HG03457 (cell line): ENCODE data around the gene GLI3.

ENCODE experiments used
- ATAC-seq: cut with Tn5 transposase; IDR thresholded peaks from one replicate; pipeline ENCODE4 v1.9.1; 2021; ENCODE audit warnings: moderate number of reproducible peaks; ENCODE audit not compliant: unreplicated experiment

The GLI3 gene

GRCh38 chr7:42236976-42237810, at the start of gene GLI3:
Gene GLI3, minus strand, starts transcription at chr7:42237209. Its CDS starts 13,956 bp downstream, at chr7:42223253.
- ATAC-seq, result no peak

- no peak for ATAC-seq
These were observed 48.4 kb upstream of the GLI3 start for GRCh38 chr7:42285383-42285824.

- no peak for ATAC-seq
These were observed 46.5 kb upstream of the GLI3 start for GRCh38 chr7:42283553-42283952.

- no peak for ATAC-seq
These were observed 41.3 kb upstream of the GLI3 start for GRCh38 chr7:42278344-42278743.

GRCh38 chr7:42274053-42274452, 37.0 kb upstream of the GLI3 start:
- no peak for ATAC-seq

- no peak for ATAC-seq
These were observed 36.0 kb upstream of the GLI3 start for GRCh38 chr7:42272793-42273665.

- ATAC-seq, result no peak
These were observed 32.2 kb upstream of the GLI3 start for GRCh38 chr7:42269161-42269560.

GRCh38 chr7:42264702-42265101, 27.7 kb upstream of the GLI3 start:
- no peak for ATAC-seq

GRCh38 chr7:42263971-42264370, 27.0 kb upstream of the GLI3 start:
- ATAC-seq, result no peak

GRCh38 chr7:42262964-42263363, 26.0 kb upstream of the GLI3 start:
- ATAC-seq, result no peak

- ATAC-seq, result no peak
These were observed 17.2 kb upstream of the GLI3 start for GRCh38 chr7:42254217-42254616.

GRCh38 chr7:42253316-42253715, 16.3 kb upstream of the GLI3 start:
- ATAC-seq, result no peak

- ATAC-seq, result no peak
These were observed 13.4 kb upstream of the GLI3 start for GRCh38 chr7:42250411-42250810.

- no peak for ATAC-seq
These were observed 11.6 kb upstream of the GLI3 start for GRCh38 chr7:42248579-42248978.

- no peak for ATAC-seq
These were observed 10.3 kb upstream of the GLI3 start for GRCh38 chr7:42247301-42247700.

GRCh38 chr7:42244828-42245227, 7.8 kb upstream of the GLI3 start:
- ATAC-seq, result no peak

- ATAC-seq, result no peak
These were observed 5.4 kb upstream of the GLI3 start for GRCh38 chr7:42242381-42242780.

- ATAC-seq, result no peak
These were observed 4.4 kb upstream of the GLI3 start for GRCh38 chr7:42241424-42241823.

- no peak for ATAC-seq
These were observed 3.4 kb upstream of the GLI3 start for GRCh38 chr7:42240416-42240815.

- ATAC-seq, result no peak
These were observed 1.8 kb upstream of the GLI3 start for GRCh38 chr7:42238709-42239366.

GRCh38 chr7:42237811-42238541, 967 bp upstream of the GLI3 start:
- no peak for ATAC-seq
